ENCODE data around the gene STK39. TPM values are rescaled to one million over a fixed set of nuclear protein-coding genes. Genes with fewer than 3 reads are reported as not detected.

STK39 gene
- total and polyA plus RNA-seq, 2 donors (not counting 1 experiment from before 2014, with no cell fraction given) = 2.3 to 14.6 TPM

GRCh38 chr2:168212866-168213265 lies 34.5 kb downstream of the STK39 start:
- no peak overlapping the region for H3K4me2 ChIP-seq (replicated peaks; ENCODE audit: low read depth, low read length, poor library complexity, severe bottlenecking)
- peaks cover 39% of the 10 kb centered on the region for H3K4me1 Mint-ChIP-seq
- H3K27me3 ChIP-seq (replicated peaks in 1 of 4; ENCODE audit: control extremely low read depth in 1 of 4, control insufficient read depth in 3 of 4, insufficient read depth in 4 of 4, low read length in 3 of 4) = no peaks in the 10 kb centered on the region
- no peak overlapping the region for H2AFZ ChIP-seq (ENCODE audit: insufficient read depth, low read depth, low read length, poor library complexity, severe bottlenecking)
- peak overlapping the region; percentile 10 for H3K4me3 Mint-ChIP-seq
- H3K9me3 ChIP-seq (ENCODE audit: control extremely low read depth in 1 of 3, control insufficient read depth in 2 of 3, insufficient read depth in 1 of 3, low read length in 2 of 3) = no peaks in the 10 kb centered on the region
- no peaks in the 10 kb centered on the region for H4K20me1 ChIP-seq (ENCODE audit: control insufficient read depth, insufficient read depth, low read length, poor library complexity, severe bottlenecking)
- peaks cover 29% of the 10 kb centered on the region for H3K79me2 ChIP-seq (ENCODE audit: control insufficient read depth, insufficient read depth, low read length)
- intact Hi-C loops (cut with micrococcal nuclease) = loop anchor here (2.0 kb wide), 1 partner anchor 34 kb away; the partner anchor contains the start of gene STK39
- H3K9me3 Mint-ChIP-seq (ENCODE audit: insufficient read depth) = no peaks in the 10 kb centered on the region
- TF ChIP-seq EZH2 (IDR thresholded peaks at IDR 0.05; ENCODE audit: borderline replicate concordance, insufficient read depth, low read depth, low read length, poor library complexity, severe bottlenecking) = no peak
- TF ChIP-seq CTCF (IDR thresholded peaks at IDR 0.05) = no peak
- ATAC-seq (ENCODE audit: low read depth) = no peak
- H3K36me3 ChIP-seq (replicated peaks in 1 of 2; ENCODE audit: control extremely low read depth in 1 of 2, control insufficient read depth in 1 of 2, extremely low read depth in 1 of 2, insufficient read depth in 2 of 2, low read length in 1 of 2) = no peaks in the 10 kb centered on the region
- no peak overlapping the region for H3K9ac ChIP-seq (ENCODE audit: low read length)
- DNase-seq = no peak
- no peak overlapping the region for H3K27ac Mint-ChIP-seq
- H3K27me3 Mint-ChIP-seq = no peaks in the 10 kb centered on the region
- H3K4me3 ChIP-seq (ENCODE audit: control extremely low read depth in 1 of 5, extremely low read depth in 1 of 5, insufficient read depth in 1 of 5, low read depth in 2 of 5, low read length in 4 of 5) = no peak overlapping the region
- CTCF ChIA-PET = no interaction called here
- peaks cover 19 to 29% of the 10 kb centered on the region in 2 donors for H3K4me1 ChIP-seq (ENCODE audit: control insufficient read depth in 2 of 2, insufficient read depth in 2 of 2, low read length in 2 of 2)
- POLR2A ChIA-PET = no interaction called here
- 100% methylated on average over 1 of the region's 3 CpGs for WGBS (ENCODE audit: insufficient coverage)
- no peak overlapping the region for H3K27ac ChIP-seq (ENCODE audit: low read length in 2 of 2)

GRCh38 chr2:168212167-168212566 lies 35.2 kb downstream of the STK39 start:
- H4K20me1 ChIP-seq (ENCODE audit: control insufficient read depth, insufficient read depth, low read length, poor library complexity, severe bottlenecking) = no peaks in the 10 kb centered on the region
- no peak overlapping the region for H3K4me3 ChIP-seq (ENCODE audit: control extremely low read depth in 1 of 5, extremely low read depth in 1 of 5, insufficient read depth in 1 of 5, low read depth in 2 of 5, low read length in 4 of 5)
- CTCF ChIA-PET = no interaction called here
- H3K27me3 ChIP-seq (replicated peaks in 1 of 4; ENCODE audit: control extremely low read depth in 1 of 4, control insufficient read depth in 3 of 4, insufficient read depth in 4 of 4, low read length in 3 of 4) = no peaks in the 10 kb centered on the region
- Mint-ChIP-seq H3K4me3 (peak overlapping the region; percentile 64), H3K9me3 (ENCODE audit: insufficient read depth) (no peaks in the 10 kb centered on the region), H3K27ac (peak overlapping the region; percentile 46), H3K4me1 (peaks cover 44% of the 10 kb centered on the region), H3K27me3 (no peaks in the 10 kb centered on the region)
- H3K4me1 ChIP-seq (ENCODE audit: control insufficient read depth in 2 of 2, insufficient read depth in 2 of 2, low read length in 2 of 2) = peaks cover 19 to 29% of the 10 kb centered on the region in 2 donors
- ATAC-seq (ENCODE audit: low read depth) (no peak), DNase-seq (peak; percentile 8)
- no peaks in the 10 kb centered on the region for H3K9me3 ChIP-seq (ENCODE audit: control extremely low read depth in 1 of 3, control insufficient read depth in 2 of 3, insufficient read depth in 1 of 3, low read length in 2 of 3)
- H3K9ac ChIP-seq (ENCODE audit: low read length) = no peak overlapping the region
- intact Hi-C loops (cut with micrococcal nuclease) = loop anchor here (2.0 kb wide), 1 partner anchor 35 kb away; the partner anchor contains the start of gene STK39
- no peak overlapping the region for H3K27ac ChIP-seq (ENCODE audit: low read length in 2 of 2)
- POLR2A ChIA-PET = no interaction called here
- WGBS (ENCODE audit: insufficient coverage) = 61% methylated on average over 4 of the region's 4 CpGs
- no peak overlapping the region for H2AFZ ChIP-seq (ENCODE audit: insufficient read depth, low read depth, low read length, poor library complexity, severe bottlenecking)
- H3K79me2 ChIP-seq (ENCODE audit: control insufficient read depth, insufficient read depth, low read length) = peaks cover 32% of the 10 kb centered on the region
- H3K4me2 ChIP-seq (replicated peaks; ENCODE audit: low read depth, low read length, poor library complexity, severe bottlenecking) = peak overlapping the region; percentile 67
- H3K36me3 ChIP-seq (replicated peaks in 1 of 2; ENCODE audit: control extremely low read depth in 1 of 2, control insufficient read depth in 1 of 2, extremely low read depth in 1 of 2, insufficient read depth in 2 of 2, low read length in 1 of 2) = no peaks in the 10 kb centered on the region
- TF ChIP-seq CTCF (IDR thresholded peaks at IDR 0.05) (no peak), EZH2 (IDR thresholded peaks at IDR 0.05; ENCODE audit: borderline replicate concordance, insufficient read depth, low read depth, low read length, poor library complexity, severe bottlenecking) (no peak)

Measured in B cell (primary cell).